Right lobe of liver (tissue), 6 donors: Measurements from ENCODE around the gene RRP15. TPM values are rescaled to one million over a fixed set of nuclear protein-coding genes. Genes with fewer than 3 reads are reported as not detected.
A peak's percentile ranks its signal among the peaks of the same experiment; 100 is the strongest.

ENCODE experiments used
- ATAC-seq, 4 donors: fragments of 200-7000 bp; cut with Tn5 transposase; one replicate each; pipeline ENCODE4 v1.9.1; 2020; ENCODE audit warnings: mild to moderate bottlenecking in 4 of 4, moderate library complexity in 4 of 4
- DNase-seq, 3 donors: peaks; one replicate each; pipeline ENCODE4 v3.0.0-alpha.2; 2020
- H3K27ac ChIP-seq, 3 donors: fragments of 200-600 bp; one replicate each; pipeline ENCODE4 v1.8.0; 2022
- H3K27me3 ChIP-seq, 2 donors: fragments of 200-600 bp; one replicate each; pipeline ENCODE4 v1.8.0; 2022
- H3K36me3 ChIP-seq, 4 donors: fragments of 200-600 bp; sonication (generic) in 1 of 4; one replicate each; pipeline versions ENCODE4 v1.5.1 to v1.8.0; 2017 to 2022; ENCODE audit warnings: control low read depth in 1 of 4
- H3K4me1 ChIP-seq, 4 donors: fragments of 200-600 bp; sonication (generic) in 1 of 4; one replicate each; pipeline versions ENCODE4 v1.5.1 to v1.8.0; 2017 to 2022; ENCODE audit warnings: control low read depth in 1 of 4
- H3K4me3 ChIP-seq, 3 donors: fragments of 200-600 bp; one replicate each; pipeline ENCODE4 v1.8.0; 2022
- H3K9me3 ChIP-seq, 4 donors: fragments of 200-600 bp; sonication (generic) in 1 of 4; one replicate each; pipeline versions ENCODE4 v1.5.1 to v1.8.0; 2017 to 2022; ENCODE audit warnings: control low read depth in 1 of 4
- POLR2A ChIP-seq: fragments of 450-650 bp; IDR thresholded peaks from one replicate; pipeline ENCODE4 v1.6.1; 2017; ENCODE audit warnings: antibody characterized with exemption, mild to moderate bottlenecking
- WGBS: methylation state at CpG from one replicate; pipeline ENCODE4 v1.1.6; 2018; ENCODE audit warnings: low coverage, low lambda C conversion rate; ENCODE audit not compliant: insufficient coverage; ENCODE audit errors: missing lambda C conversion rate; 5-methylcytosine and 5-hydroxymethylcytosine counted together
- intact Hi-C, 2 donors: fragments of 100-400 bp; cut with DNase I; formaldehyde crosslinking; loops; one replicate each; pipeline versions ENCODE4 v1.11.2 to v1.14.1; 2022
- total RNA-seq, 6 experiments: library from RNA; depleted of rRNA in 2 of 6; stranded (reverse); fragments of >200 nt in 2 of 6; fragmentation: NEBNext Ultra II Directional in 3 of 6; extraction: Animal tissue kit (Norgen Biotek cat#: 25700) in 3 of 6; gene quantifications; one replicate each; pipeline versions ENCODE4 v1.1.0 to v1.2.4, GENCODE V29; 2016 to 2023
- TF ChIP-seq, protein P1 (sequence below), 4 donors: fragments of 200-600 bp in 3 of 4; fragments of 450-650 bp in 1 of 4; IDR thresholded peaks; one replicate each; pipeline versions ENCODE4 v1.5.1 to v1.8.0; 2016 to 2022; ENCODE audit warnings: antibody characterized with exemption in 4 of 4, mild to moderate bottlenecking in 2 of 4
- donor health status: DM: no; HTN: yes; CAD: no.
- donor health status: DM: no; HTN: no; CAD: no.
- donor health status: DM: no; HTN: no; CAD: no.
- donor health status: DM: no; HTN: yes; CAD: no.
- donor health status: DM: no; HTN: yes; CAD: no.

Gene RRP15
- total RNA-seq, 6 experiments from 2014 or later: 2.6 to 10.0 (median 5.4) TPM

DNA sequence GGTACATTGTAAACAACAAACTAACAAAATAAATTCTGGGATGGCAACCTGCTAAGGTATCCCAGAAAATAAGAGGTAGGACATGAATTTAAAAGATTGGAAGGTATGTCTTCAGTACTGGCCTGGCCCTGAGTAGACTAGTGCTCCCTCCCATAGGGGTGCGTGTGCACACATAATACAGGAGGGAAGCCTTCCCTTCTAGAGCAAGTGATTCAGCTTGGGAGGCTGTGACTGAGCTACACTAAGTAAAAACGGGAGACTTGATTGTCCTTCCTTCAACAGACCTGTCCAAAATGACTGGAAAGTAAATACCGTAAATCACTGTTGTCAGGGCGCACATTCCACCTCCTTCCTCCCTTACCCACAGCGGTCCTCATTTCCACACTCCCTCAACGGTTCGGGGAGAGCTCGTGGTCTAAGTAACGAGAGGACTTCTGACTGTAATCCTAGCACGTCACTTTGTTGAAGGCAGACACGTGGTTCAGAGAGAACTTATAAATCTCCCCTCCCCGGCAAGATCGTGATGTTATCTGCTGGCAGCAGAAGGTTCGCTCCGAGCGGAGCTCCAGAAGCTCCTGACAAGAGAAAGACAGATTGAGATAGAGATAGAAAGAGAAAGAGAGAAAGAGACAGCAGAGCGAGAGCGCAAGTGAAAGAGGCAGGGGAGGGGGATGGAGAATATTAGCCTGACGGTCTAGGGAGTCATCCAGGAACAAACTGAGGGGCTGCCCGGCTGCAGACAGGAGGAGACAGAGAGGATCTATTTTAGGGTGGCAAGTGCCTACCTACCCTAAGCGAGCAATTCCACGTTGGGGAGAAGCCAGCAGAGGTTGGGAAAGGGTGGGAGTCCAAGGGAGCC lies 60.0 kb downstream of the RRP15 start, which contains the start of gene TGFB2:
TGFB2 (plus strand) TSS at position 523 of the 859 bp plus-strand sequence. CDS start 1,366 bp downstream, outside the sequence.
- ATAC-seq (peak; percentile 33 to 60 (median 46)), DNase-seq (no peak)
- H3K4me1 ChIP-seq: peaks cover 0 to 21% (median 0%) of the 10 kb centered on the region in 4 donors
- intact Hi-C loops: no loop called here
- 5% methylated on average over 18 of the region's 22 CpGs for WGBS
- H3K36me3 ChIP-seq: no peaks in the 10 kb centered on the region
- H3K4me3 ChIP-seq: peak within 1 kb of the TSS; percentile 43 to 55 (median 49)
- H3K27me3 ChIP-seq: no peaks in the 10 kb centered on the region
- no peaks in the 10 kb centered on the region for H3K9me3 ChIP-seq
- peak within 1 kb of the TSS; percentile 11 to 58 (median 34) for H3K27ac ChIP-seq
- TF ChIP-seq POLR2A: peak; percentile 50
- TF ChIP-seq, protein P1, sequence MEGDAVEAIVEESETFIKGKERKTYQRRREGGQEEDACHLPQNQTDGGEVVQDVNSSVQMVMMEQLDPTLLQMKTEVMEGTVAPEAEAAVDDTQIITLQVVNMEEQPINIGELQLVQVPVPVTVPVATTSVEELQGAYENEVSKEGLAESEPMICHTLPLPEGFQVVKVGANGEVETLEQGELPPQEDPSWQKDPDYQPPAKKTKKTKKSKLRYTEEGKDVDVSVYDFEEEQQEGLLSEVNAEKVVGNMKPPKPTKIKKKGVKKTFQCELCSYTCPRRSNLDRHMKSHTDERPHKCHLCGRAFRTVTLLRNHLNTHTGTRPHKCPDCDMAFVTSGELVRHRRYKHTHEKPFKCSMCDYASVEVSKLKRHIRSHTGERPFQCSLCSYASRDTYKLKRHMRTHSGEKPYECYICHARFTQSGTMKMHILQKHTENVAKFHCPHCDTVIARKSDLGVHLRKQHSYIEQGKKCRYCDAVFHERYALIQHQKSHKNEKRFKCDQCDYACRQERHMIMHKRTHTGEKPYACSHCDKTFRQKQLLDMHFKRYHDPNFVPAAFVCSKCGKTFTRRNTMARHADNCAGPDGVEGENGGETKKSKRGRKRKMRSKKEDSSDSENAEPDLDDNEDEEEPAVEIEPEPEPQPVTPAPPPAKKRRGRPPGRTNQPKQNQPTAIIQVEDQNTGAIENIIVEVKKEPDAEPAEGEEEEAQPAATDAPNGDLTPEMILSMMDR (IDR thresholded peaks at IDR 0.05): no peak

DNA sequence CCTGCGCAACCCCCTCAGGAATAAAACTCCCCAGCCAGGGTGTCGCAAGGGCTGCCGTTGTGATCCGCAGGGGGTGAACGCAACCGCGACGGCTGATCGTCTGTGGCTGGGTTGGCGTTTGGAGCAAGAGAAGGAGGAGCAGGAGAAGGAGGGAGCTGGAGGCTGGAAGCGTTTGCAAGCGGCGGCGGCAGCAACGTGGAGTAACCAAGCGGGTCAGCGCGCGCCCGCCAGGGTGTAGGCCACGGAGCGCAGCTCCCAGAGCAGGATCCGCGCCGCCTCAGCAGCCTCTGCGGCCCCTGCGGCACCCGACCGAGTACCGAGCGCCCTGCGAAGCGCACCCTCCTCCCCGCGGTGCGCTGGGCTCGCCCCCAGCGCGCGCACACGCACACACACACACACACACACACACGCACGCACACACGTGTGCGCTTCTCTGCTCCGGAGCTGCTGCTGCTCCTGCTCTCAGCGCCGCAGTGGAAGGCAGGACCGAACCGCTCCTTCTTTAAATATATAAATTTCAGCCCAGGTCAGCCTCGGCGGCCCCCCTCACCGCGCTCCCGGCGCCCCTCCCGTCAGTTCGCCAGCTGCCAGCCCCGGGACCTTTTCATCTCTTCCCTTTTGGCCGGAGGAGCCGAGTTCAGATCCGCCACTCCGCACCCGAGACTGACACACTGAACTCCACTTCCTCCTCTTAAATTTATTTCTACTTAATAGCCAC lies 60.7 kb downstream of the RRP15 start:
- intact Hi-C loops: no loop called here
- WGBS: 0% methylated on average over 28 of the region's 64 CpGs
- no peaks in the 10 kb centered on the region for H3K9me3 ChIP-seq
- no peaks in the 10 kb centered on the region for H3K36me3 ChIP-seq
- ATAC-seq (peak; percentile 79 to 88 (median 81)), DNase-seq (peak in 2 of 3 donors; percentile 55 to 67)
- TF ChIP-seq POLR2A: peak; percentile 17
- TF ChIP-seq, protein P1 (IDR thresholded peaks at IDR 0.05): no peak
- H3K4me3 ChIP-seq: peak overlapping the region; percentile 43 to 55 (median 49)
- peaks cover 0 to 21% (median 0%) of the 10 kb centered on the region in 4 donors for H3K4me1 ChIP-seq
- no peaks in the 10 kb centered on the region for H3K27me3 ChIP-seq
- peak overlapping the region; percentile 11 to 58 (median 34) for H3K27ac ChIP-seq

DNA sequence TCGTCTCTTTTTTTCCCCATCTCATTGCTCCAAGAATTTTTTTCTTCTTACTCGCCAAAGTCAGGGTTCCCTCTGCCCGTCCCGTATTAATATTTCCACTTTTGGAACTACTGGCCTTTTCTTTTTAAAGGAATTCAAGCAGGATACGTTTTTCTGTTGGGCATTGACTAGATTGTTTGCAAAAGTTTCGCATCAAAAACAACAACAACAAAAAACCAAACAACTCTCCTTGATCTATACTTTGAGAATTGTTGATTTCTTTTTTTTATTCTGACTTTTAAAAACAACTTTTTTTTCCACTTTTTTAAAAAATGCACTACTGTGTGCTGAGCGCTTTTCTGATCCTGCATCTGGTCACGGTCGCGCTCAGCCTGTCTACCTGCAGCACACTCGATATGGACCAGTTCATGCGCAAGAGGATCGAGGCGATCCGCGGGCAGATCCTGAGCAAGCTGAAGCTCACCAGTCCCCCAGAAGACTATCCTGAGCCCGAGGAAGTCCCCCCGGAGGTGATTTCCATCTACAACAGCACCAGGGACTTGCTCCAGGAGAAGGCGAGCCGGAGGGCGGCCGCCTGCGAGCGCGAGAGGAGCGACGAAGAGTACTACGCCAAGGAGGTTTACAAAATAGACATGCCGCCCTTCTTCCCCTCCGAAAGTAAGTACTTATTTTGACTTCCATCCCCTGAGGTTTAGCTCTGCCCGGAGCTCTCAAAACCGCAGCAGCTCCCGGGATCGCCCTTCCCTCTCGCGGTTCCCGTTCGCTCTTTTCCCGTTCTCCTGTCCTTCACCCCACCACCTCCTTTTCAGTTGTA lies 61.5 kb downstream of the RRP15 start:
- H3K4me1 ChIP-seq: peaks cover 0 to 21% (median 0%) of the 10 kb centered on the region in 4 donors
- H3K9me3 ChIP-seq: no peaks in the 10 kb centered on the region
- H3K4me3 ChIP-seq: peak overlapping the region; percentile 43 to 55 (median 49)
- no peaks in the 10 kb centered on the region for H3K36me3 ChIP-seq
- DNase-seq (no peak), ATAC-seq (peak in 1 of 4 donors; percentile 4)
- H3K27me3 ChIP-seq: no peaks in the 10 kb centered on the region
- peak overlapping the region; percentile 16 to 40 (median 39) for H3K27ac ChIP-seq
- no peak for TF ChIP-seq POLR2A
- TF ChIP-seq, protein P1 (IDR thresholded peaks at IDR 0.05): no peak
- 7% methylated on average over 21 of the region's 39 CpGs for WGBS
- intact Hi-C loops: no loop called here

DNA sequence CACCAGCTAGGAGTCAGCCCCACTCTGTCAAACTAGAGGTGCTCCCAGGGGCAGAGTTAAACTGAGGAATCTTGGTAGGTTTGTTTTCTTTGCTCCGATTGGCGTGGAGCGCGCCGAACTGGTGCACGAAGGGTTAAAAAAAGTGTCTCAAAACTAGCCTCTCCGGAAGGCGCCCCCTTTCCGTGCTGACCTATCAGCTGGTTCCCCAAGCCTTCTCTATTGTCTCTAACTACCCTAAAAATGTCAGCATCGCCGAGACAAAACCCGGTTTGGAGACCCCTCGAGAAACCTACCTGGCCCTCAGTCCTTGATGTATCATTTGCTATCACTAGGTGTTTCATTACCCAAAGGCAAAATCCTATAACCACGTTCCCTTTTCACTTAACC lies 62.2 kb downstream of the RRP15 start:
- intact Hi-C loops: no loop called here
- no peak for ATAC-seq
- Histone ChIP-seq H3K4me3 (peak overlapping the region; percentile 43 to 55 (median 49)), H3K27ac (peak overlapping the region; percentile 16 to 40 (median 39)), H3K4me1 (peaks cover 0 to 21% (median 0%) of the 10 kb centered on the region in 4 donors), H3K27me3 (no peaks in the 10 kb centered on the region), H3K36me3 (no peaks in the 10 kb centered on the region), H3K9me3 (no peaks in the 10 kb centered on the region)
- WGBS: 7% methylated on average over 12 of the region's 14 CpGs
- no peak for DNase-seq
- no peak for TF ChIP-seq POLR2A
- TF ChIP-seq, protein P1 (IDR thresholded peaks at IDR 0.05): no peak
